Liver (tissue), 3 donors: ENCODE measurements around the gene ANKRD44.

Experiments
- FOXA1 ChIP-seq: IDR thresholded peaks from 2 replicates; pipeline ENCODE4 v1.6.1; 2016; ENCODE audit warnings: antibody characterized with exemption
- JUND ChIP-seq, 2 donors: IDR thresholded peaks; 2 replicates each; pipeline ENCODE4 v1.6.1; 2016; ENCODE audit warnings: antibody characterized with exemption in 2 of 2
- RAD21 ChIP-seq, 2 donors: IDR thresholded peaks; 2 replicates each; pipeline ENCODE4 v1.6.1; 2016; ENCODE audit warnings: antibody characterized with exemption in 2 of 2, mild to moderate bottlenecking in 2 of 2
- TAF1 ChIP-seq: conservative IDR thresholded peaks from 2 replicates; pipeline ENCODE4 v1.6.1; 2016; ENCODE audit warnings: antibody characterized with exemption, mild to moderate bottlenecking
- TF ChIP-seq, protein P1 (sequence below): fragments of 150-350 bp; IDR thresholded peaks from 2 replicates; pipeline ENCODE4 v1.5.1; 2017; ENCODE audit warnings: improper control_type of control experiment, low read depth, low read length; ENCODE audit not compliant: missing input control
- TF ChIP-seq, protein P2 (sequence below): IDR thresholded peaks from 2 replicates; pipeline ENCODE4 v1.6.1; 2016; ENCODE audit warnings: antibody characterized with exemption
- TF ChIP-seq, protein P3 (sequence below): IDR thresholded peaks from 2 replicates; pipeline ENCODE4 v1.6.1; 2016; ENCODE audit warnings: antibody characterized with exemption
- donor health status: healthy.
- donor health status: healthy.

DNA sequence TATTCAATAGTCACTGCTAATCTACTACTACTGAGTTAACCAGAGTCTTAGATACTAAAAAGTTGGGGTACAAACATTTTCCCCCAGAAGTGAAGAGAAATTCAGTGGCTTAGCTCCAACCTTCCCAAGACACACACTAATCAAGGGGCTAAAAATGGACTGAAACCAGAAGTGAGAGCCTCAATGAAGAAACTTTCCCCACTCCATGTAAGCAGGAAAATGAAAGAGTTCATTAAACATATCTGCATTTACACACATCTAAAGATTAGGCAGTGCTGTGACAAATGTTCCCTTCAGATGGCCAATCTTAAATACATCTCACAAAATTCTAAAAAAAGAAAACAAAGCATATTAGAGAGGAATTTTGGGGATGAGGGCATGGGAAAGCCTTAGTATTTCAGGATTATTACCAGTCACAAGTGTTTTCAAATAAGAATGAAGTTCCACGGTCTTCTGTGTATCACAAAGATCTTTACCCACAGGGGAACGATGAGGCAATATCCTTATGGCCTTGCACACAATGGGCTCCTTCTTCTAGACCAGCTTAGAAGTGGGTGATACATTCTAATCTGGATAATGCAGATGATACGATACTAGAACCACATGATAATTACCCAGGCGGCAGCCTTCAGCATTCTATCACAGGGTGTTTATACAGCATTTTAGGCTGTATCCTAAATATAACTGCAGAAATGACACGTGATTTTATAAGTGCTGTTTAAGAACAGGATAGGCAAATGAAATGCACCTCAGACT lies 17.1 kb downstream of the ANKRD44 start:
- TF ChIP-seq RAD21 (IDR thresholded peaks at IDR 0.05): no peak
- TF ChIP-seq TAF1: no peak
- TF ChIP-seq, protein P1, sequence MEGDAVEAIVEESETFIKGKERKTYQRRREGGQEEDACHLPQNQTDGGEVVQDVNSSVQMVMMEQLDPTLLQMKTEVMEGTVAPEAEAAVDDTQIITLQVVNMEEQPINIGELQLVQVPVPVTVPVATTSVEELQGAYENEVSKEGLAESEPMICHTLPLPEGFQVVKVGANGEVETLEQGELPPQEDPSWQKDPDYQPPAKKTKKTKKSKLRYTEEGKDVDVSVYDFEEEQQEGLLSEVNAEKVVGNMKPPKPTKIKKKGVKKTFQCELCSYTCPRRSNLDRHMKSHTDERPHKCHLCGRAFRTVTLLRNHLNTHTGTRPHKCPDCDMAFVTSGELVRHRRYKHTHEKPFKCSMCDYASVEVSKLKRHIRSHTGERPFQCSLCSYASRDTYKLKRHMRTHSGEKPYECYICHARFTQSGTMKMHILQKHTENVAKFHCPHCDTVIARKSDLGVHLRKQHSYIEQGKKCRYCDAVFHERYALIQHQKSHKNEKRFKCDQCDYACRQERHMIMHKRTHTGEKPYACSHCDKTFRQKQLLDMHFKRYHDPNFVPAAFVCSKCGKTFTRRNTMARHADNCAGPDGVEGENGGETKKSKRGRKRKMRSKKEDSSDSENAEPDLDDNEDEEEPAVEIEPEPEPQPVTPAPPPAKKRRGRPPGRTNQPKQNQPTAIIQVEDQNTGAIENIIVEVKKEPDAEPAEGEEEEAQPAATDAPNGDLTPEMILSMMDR: no peak
- TF ChIP-seq, protein P2, sequence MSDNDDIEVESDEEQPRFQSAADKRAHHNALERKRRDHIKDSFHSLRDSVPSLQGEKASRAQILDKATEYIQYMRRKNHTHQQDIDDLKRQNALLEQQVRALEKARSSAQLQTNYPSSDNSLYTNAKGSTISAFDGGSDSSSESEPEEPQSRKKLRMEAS: no peak
- TF ChIP-seq JUND (IDR thresholded peaks at IDR 0.05): no peak
- TF ChIP-seq, protein P3, sequence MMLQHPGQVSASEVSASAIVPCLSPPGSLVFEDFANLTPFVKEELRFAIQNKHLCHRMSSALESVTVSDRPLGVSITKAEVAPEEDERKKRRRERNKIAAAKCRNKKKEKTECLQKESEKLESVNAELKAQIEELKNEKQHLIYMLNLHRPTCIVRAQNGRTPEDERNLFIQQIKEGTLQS: no peak
- TF ChIP-seq FOXA1: no peak
